ENCODE data around the gene ITGB1BP1.

ITGB1BP1 gene

GRCh38 chr2:9420495-9420894 is 2.8 kb downstream of the ITGB1BP1 start:
- Histone ChIP-seq H3K27me3 (ENCODE audit: control insufficient read depth, insufficient read depth, low read length) (no peaks in the 10 kb centered on the region), H3K4me1 (ENCODE audit: control insufficient read depth, insufficient read depth, low read length) (peaks cover 11% of the 10 kb centered on the region), H3K36me3 (ENCODE audit: control insufficient read depth, insufficient read depth, low read length) (peaks cover 2% of the 10 kb centered on the region), H3K27ac (ENCODE audit: low read depth, low read length) (no peak overlapping the region), H3K4me3 (ENCODE audit: low read length) (no peak overlapping the region), H3K9ac (ENCODE audit: low read length) (no peak overlapping the region)

GRCh38 chr2:9419541-9419940 is 3.8 kb downstream of the ITGB1BP1 start:
- Histone ChIP-seq H3K4me1 (ENCODE audit: control insufficient read depth, insufficient read depth, low read length) (peaks cover 10% of the 10 kb centered on the region), H3K9ac (ENCODE audit: low read length) (no peak overlapping the region), H3K4me3 (ENCODE audit: low read length) (no peak overlapping the region), H3K36me3 (ENCODE audit: control insufficient read depth, insufficient read depth, low read length) (peaks cover 2% of the 10 kb centered on the region), H3K27ac (ENCODE audit: low read depth, low read length) (no peak overlapping the region), H3K27me3 (ENCODE audit: control insufficient read depth, insufficient read depth, low read length) (no peaks in the 10 kb centered on the region)

GRCh38 chr2:9418746-9419145 is 4.6 kb downstream of the ITGB1BP1 start:
- no peak overlapping the region for H3K27ac ChIP-seq (ENCODE audit: low read depth, low read length)
- H3K4me3 ChIP-seq (ENCODE audit: low read length): no peak overlapping the region
- H3K9ac ChIP-seq (ENCODE audit: low read length): no peak overlapping the region
- H3K27me3 ChIP-seq (ENCODE audit: control insufficient read depth, insufficient read depth, low read length): no peaks in the 10 kb centered on the region
- H3K36me3 ChIP-seq (ENCODE audit: control insufficient read depth, insufficient read depth, low read length): peaks cover 2% of the 10 kb centered on the region
- H3K4me1 ChIP-seq (ENCODE audit: control insufficient read depth, insufficient read depth, low read length): peaks cover 5% of the 10 kb centered on the region

- H3K4me1 ChIP-seq (ENCODE audit: control insufficient read depth, insufficient read depth, low read length): peaks cover 5% of the 10 kb centered on the region
- H3K27ac ChIP-seq (ENCODE audit: low read depth, low read length): no peak overlapping the region
- H3K9ac ChIP-seq (ENCODE audit: low read length): no peak overlapping the region
- H3K36me3 ChIP-seq (ENCODE audit: control insufficient read depth, insufficient read depth, low read length): peaks cover 2% of the 10 kb centered on the region
- no peaks in the 10 kb centered on the region for H3K27me3 ChIP-seq (ENCODE audit: control insufficient read depth, insufficient read depth, low read length)
- no peak overlapping the region for H3K4me3 ChIP-seq (ENCODE audit: low read length)
These were observed 5.6 kb downstream of the ITGB1BP1 start for GRCh38 chr2:9417725-9418124.

GRCh38 chr2:9416962-9417316 is 6.4 kb downstream of the ITGB1BP1 start:
- Histone ChIP-seq H3K27me3 (ENCODE audit: control insufficient read depth, insufficient read depth, low read length) (no peaks in the 10 kb centered on the region), H3K4me3 (ENCODE audit: low read length) (no peak overlapping the region), H3K4me1 (ENCODE audit: control insufficient read depth, insufficient read depth, low read length) (peaks cover 4% of the 10 kb centered on the region), H3K9ac (ENCODE audit: low read length) (no peak overlapping the region), H3K27ac (ENCODE audit: low read depth, low read length) (no peak overlapping the region), H3K36me3 (ENCODE audit: control insufficient read depth, insufficient read depth, low read length) (peaks cover 2% of the 10 kb centered on the region)

GRCh38 chr2:9416267-9416961 is 6.9 kb downstream of the ITGB1BP1 start:
- no peaks in the 10 kb centered on the region for H3K4me1 ChIP-seq (ENCODE audit: control insufficient read depth, insufficient read depth, low read length)
- H3K9ac ChIP-seq (ENCODE audit: low read length): no peak overlapping the region
- H3K27me3 ChIP-seq (ENCODE audit: control insufficient read depth, insufficient read depth, low read length): no peaks in the 10 kb centered on the region
- H3K4me3 ChIP-seq (ENCODE audit: low read length): no peak overlapping the region
- H3K36me3 ChIP-seq (ENCODE audit: control insufficient read depth, insufficient read depth, low read length): peaks cover 2% of the 10 kb centered on the region
- H3K27ac ChIP-seq (ENCODE audit: low read depth, low read length): no peak overlapping the region

- Histone ChIP-seq H3K27ac (ENCODE audit: low read depth, low read length) (no peak overlapping the region), H3K4me1 (ENCODE audit: control insufficient read depth, insufficient read depth, low read length) (no peaks in the 10 kb centered on the region), H3K9ac (ENCODE audit: low read length) (no peak overlapping the region), H3K27me3 (ENCODE audit: control insufficient read depth, insufficient read depth, low read length) (no peaks in the 10 kb centered on the region), H3K36me3 (ENCODE audit: control insufficient read depth, insufficient read depth, low read length) (peaks cover 2% of the 10 kb centered on the region), H3K4me3 (ENCODE audit: low read length) (no peak overlapping the region)
These were observed 7.7 kb downstream of the ITGB1BP1 start for GRCh38 chr2:9415516-9416169.

- no peak overlapping the region for H3K27ac ChIP-seq (ENCODE audit: low read depth, low read length)
- H3K36me3 ChIP-seq (ENCODE audit: control insufficient read depth, insufficient read depth, low read length): peaks cover 7% of the 10 kb centered on the region
- H3K9ac ChIP-seq (ENCODE audit: low read length): no peak overlapping the region
- H3K4me3 ChIP-seq (ENCODE audit: low read length): no peak overlapping the region
- H3K27me3 ChIP-seq (ENCODE audit: control insufficient read depth, insufficient read depth, low read length): no peaks in the 10 kb centered on the region
- no peaks in the 10 kb centered on the region for H3K4me1 ChIP-seq (ENCODE audit: control insufficient read depth, insufficient read depth, low read length)
These were observed 10.5 kb downstream of the ITGB1BP1 start for GRCh38 chr2:9412781-9413180.

GRCh38 chr2:9410108-9410507 is 13.2 kb downstream of the ITGB1BP1 start:
- Histone ChIP-seq H3K4me1 (ENCODE audit: control insufficient read depth, insufficient read depth, low read length) (peaks cover 9% of the 10 kb centered on the region), H3K27me3 (ENCODE audit: control insufficient read depth, insufficient read depth, low read length) (no peaks in the 10 kb centered on the region), H3K4me3 (ENCODE audit: low read length) (no peak overlapping the region), H3K36me3 (ENCODE audit: control insufficient read depth, insufficient read depth, low read length) (peaks cover 9% of the 10 kb centered on the region), H3K27ac (ENCODE audit: low read depth, low read length) (no peak overlapping the region), H3K9ac (ENCODE audit: low read length) (no peak overlapping the region)

GRCh38 chr2:9408641-9409151 is 14.6 kb downstream of the ITGB1BP1 start:
- Histone ChIP-seq H3K9ac (ENCODE audit: low read length) (no peak overlapping the region), H3K27me3 (ENCODE audit: control insufficient read depth, insufficient read depth, low read length) (no peaks in the 10 kb centered on the region), H3K4me1 (ENCODE audit: control insufficient read depth, insufficient read depth, low read length) (peaks cover 16% of the 10 kb centered on the region), H3K27ac (ENCODE audit: low read depth, low read length) (no peak overlapping the region), H3K36me3 (ENCODE audit: control insufficient read depth, insufficient read depth, low read length) (peaks cover 9% of the 10 kb centered on the region), H3K4me3 (ENCODE audit: low read length) (no peak overlapping the region)

GRCh38 chr2:9407363-9407811 is 15.9 kb downstream of the ITGB1BP1 start:
- Histone ChIP-seq H3K4me1 (ENCODE audit: control insufficient read depth, insufficient read depth, low read length) (peaks cover 17% of the 10 kb centered on the region), H3K36me3 (ENCODE audit: control insufficient read depth, insufficient read depth, low read length) (peaks cover 9% of the 10 kb centered on the region), H3K27me3 (ENCODE audit: control insufficient read depth, insufficient read depth, low read length) (no peaks in the 10 kb centered on the region), H3K27ac (ENCODE audit: low read depth, low read length) (peak overlapping the region; percentile 4), H3K4me3 (ENCODE audit: low read length) (no peak overlapping the region), H3K9ac (ENCODE audit: low read length) (no peak overlapping the region)

- no peak overlapping the region for H3K9ac ChIP-seq (ENCODE audit: low read length)
- H3K27ac ChIP-seq (ENCODE audit: low read depth, low read length): peak overlapping the region; percentile 4
- H3K4me1 ChIP-seq (ENCODE audit: control insufficient read depth, insufficient read depth, low read length): peaks cover 17% of the 10 kb centered on the region
These were observed 16.6 kb downstream of the ITGB1BP1 start for GRCh38 chr2:9406529-9407362.

More at GRCh38 chr2:9406529-9407362, 16.6 kb downstream of the ITGB1BP1 start:
- Histone ChIP-seq H3K36me3 (ENCODE audit: control insufficient read depth, insufficient read depth, low read length) (peaks cover 9% of the 10 kb centered on the region), H3K4me3 (ENCODE audit: low read length) (no peak overlapping the region), H3K27me3 (ENCODE audit: control insufficient read depth, insufficient read depth, low read length) (no peaks in the 10 kb centered on the region)

Data from rectal smooth muscle tissue (tissue), 1 donor.